ENCODE data around the gene FHIT. TPM values are rescaled to one million over a fixed set of nuclear protein-coding genes. Genes with fewer than 3 reads are reported as not detected.
"Not testable (repeated sequence)": the region's sequence is repeated elsewhere in the genome, so short reads cannot be mapped to it uniquely, and the experiment has no call there.

The FHIT gene
- total RNA-seq, 1 donor from 2014 or later: 5.7 TPM

DNA sequence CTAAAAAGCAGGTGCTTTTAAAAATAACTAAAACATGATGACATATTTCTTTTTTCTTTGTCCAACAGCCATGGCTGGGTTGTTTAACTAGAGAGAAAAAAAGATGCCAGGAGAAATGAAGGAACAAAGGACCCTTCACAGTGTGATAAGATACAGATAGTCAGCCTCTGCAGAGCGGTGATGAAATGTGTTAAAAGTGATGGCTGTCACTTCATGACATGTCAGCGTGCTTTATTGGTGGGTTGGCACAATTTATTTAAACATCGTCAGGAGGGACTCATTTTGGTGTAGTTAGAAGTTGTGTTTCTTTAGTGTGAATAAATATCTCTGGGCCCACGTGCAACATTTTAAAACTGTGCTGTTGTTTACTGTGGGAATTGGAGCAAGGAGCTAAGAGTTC lies 1314.1 kb downstream of the FHIT start:
- H3K4me3 Mint-ChIP-seq: no peak overlapping the region
- Histone ChIP-seq H3K4me3 (no peak overlapping the region), H3K27ac (no peak overlapping the region), H3K79me2 (ENCODE audit: low read depth) (no peaks in the 10 kb centered on the region), H2AFZ (replicated peaks) (no peak overlapping the region), H3K4me1 (no peaks in the 10 kb centered on the region), H3K36me3 (no peaks in the 10 kb centered on the region), H3K27me3 (no peaks in the 10 kb centered on the region), H3K4me2 (no peak overlapping the region), H4K20me1 (ENCODE audit: low read depth) (no peaks in the 10 kb centered on the region), H3K9me3 (ENCODE audit: low read depth) (no peaks in the 10 kb centered on the region), H3K9ac (no peak overlapping the region), H3F3A (ENCODE audit: low read depth) (no peaks in the 10 kb centered on the region)
- H3K4me1 Mint-ChIP-seq: peaks cover 2% of the 10 kb centered on the region
- H3K36me3 Mint-ChIP-seq: no peaks in the 10 kb centered on the region
- no peaks in the 10 kb centered on the region for H3K9me3 Mint-ChIP-seq
- DNase-seq (ENCODE audit: low spot score): no peak
- TF ChIP-seq EZH2 (IDR thresholded peaks at IDR 0.05): no peak
- TF ChIP-seq CTCF (IDR thresholded peaks at IDR 0.05): no peak
- TF ChIP-seq EZH2phosphoT487 (IDR thresholded peaks at IDR 0.05): no peak
- H3K27ac Mint-ChIP-seq: no peak overlapping the region
- H3K27me3 Mint-ChIP-seq (ENCODE audit: insufficient read depth, low read depth): no peaks in the 10 kb centered on the region

GRCh38 chr3:59936472-59936871 lies 1314.8 kb downstream of the FHIT start:
- Mint-ChIP-seq H3K9me3 (no peaks in the 10 kb centered on the region), H3K27ac (no peak overlapping the region), H3K4me3 (no peak overlapping the region), H3K27me3 (ENCODE audit: insufficient read depth, low read depth) (no peaks in the 10 kb centered on the region), H3K36me3 (no peaks in the 10 kb centered on the region), H3K4me1 (peaks cover 2% of the 10 kb centered on the region)
- DNase-seq (ENCODE audit: low spot score): no peak
- TF ChIP-seq EZH2 (IDR thresholded peaks at IDR 0.05): no peak
- no peaks in the 10 kb centered on the region for H3K36me3 ChIP-seq
- H3K4me3 ChIP-seq: no peak overlapping the region
- no peaks in the 10 kb centered on the region for H3K79me2 ChIP-seq (ENCODE audit: low read depth)
- H3K4me1 ChIP-seq: no peaks in the 10 kb centered on the region
- H3K4me2 ChIP-seq: no peak overlapping the region
- no peaks in the 10 kb centered on the region for H3K9me3 ChIP-seq (ENCODE audit: low read depth)
- no peaks in the 10 kb centered on the region for H3F3A ChIP-seq (ENCODE audit: low read depth)
- H2AFZ ChIP-seq (replicated peaks): no peak overlapping the region
- no peak overlapping the region for H3K9ac ChIP-seq
- H3K27me3 ChIP-seq: no peaks in the 10 kb centered on the region
- H4K20me1 ChIP-seq (ENCODE audit: low read depth): no peaks in the 10 kb centered on the region
- H3K27ac ChIP-seq: no peak overlapping the region

DNA sequence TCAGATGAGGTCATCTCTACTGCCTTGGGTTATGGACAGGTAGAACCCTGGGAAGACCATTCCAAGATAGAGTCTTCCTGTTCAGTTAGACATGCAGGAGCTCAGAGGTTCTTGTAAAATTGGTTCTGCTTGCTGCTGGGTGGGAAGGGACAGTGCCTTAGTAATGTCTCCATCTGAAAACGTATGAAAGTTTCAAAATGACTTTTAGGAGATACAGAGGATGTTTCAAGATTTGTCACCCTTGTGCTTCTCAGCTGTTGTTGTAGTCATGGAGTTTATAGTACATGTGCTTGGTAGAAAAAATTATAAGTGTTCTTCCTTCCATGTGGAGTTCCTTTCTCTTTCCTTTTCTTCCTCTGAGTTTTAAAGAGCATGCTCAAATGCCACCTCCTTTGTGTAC lies 1316.2 kb downstream of the FHIT start:
- Histone ChIP-seq H3K9me3 (ENCODE audit: low read depth) (no peaks in the 10 kb centered on the region), H3F3A (ENCODE audit: low read depth) (no peaks in the 10 kb centered on the region), H3K9ac (no peak overlapping the region), H3K4me1 (no peaks in the 10 kb centered on the region), H3K4me3 (no peak overlapping the region), H3K27ac (no peak overlapping the region), H3K36me3 (no peaks in the 10 kb centered on the region), H3K27me3 (no peaks in the 10 kb centered on the region), H3K79me2 (ENCODE audit: low read depth) (no peaks in the 10 kb centered on the region), H2AFZ (replicated peaks) (no peak overlapping the region), H3K4me2 (no peak overlapping the region), H4K20me1 (ENCODE audit: low read depth) (no peaks in the 10 kb centered on the region)
- H3K9me3 Mint-ChIP-seq: no peaks in the 10 kb centered on the region
- no peak for DNase-seq (ENCODE audit: low spot score)
- TF ChIP-seq EZH2phosphoT487 (IDR thresholded peaks at IDR 0.05) (no peak), CTCF (IDR thresholded peaks at IDR 0.05) (no peak), EZH2 (IDR thresholded peaks at IDR 0.05) (no peak)
- no peaks in the 10 kb centered on the region for H3K36me3 Mint-ChIP-seq
- peaks cover 2% of the 10 kb centered on the region for H3K4me1 Mint-ChIP-seq
- no peak overlapping the region for H3K4me3 Mint-ChIP-seq
- no peaks in the 10 kb centered on the region for H3K27me3 Mint-ChIP-seq (ENCODE audit: insufficient read depth, low read depth)
- H3K27ac Mint-ChIP-seq: no peak overlapping the region

DNA sequence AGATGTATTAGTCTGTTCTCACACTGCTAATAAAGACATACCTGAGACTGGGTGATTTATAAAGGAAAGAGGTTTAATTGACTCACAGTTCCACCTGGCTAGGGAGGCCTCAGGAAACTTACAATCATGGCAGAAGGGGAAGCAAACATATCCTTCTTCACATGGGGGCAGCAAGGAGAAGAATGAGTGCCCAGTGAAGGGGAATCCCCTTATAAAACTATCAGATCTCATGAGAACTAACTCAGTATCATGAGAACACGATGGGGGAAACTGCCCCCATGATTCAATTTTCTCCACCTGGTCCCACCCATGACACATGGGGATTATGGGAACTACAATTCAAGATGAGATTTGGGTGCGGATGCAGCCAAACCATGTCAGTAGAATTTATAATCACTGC lies 1316.7 kb downstream of the FHIT start:
- H3K4me3 Mint-ChIP-seq; H3K27me3 Mint-ChIP-seq (ENCODE audit: insufficient read depth, low read depth); H3K36me3 ChIP-seq; H3K9me3 ChIP-seq (ENCODE audit: low read depth); H3K27ac Mint-ChIP-seq; H3K79me2 ChIP-seq (ENCODE audit: low read depth); H3K36me3 Mint-ChIP-seq; H2AFZ ChIP-seq (replicated peaks); H3K4me3 ChIP-seq; H3K9me3 Mint-ChIP-seq; H3K27ac ChIP-seq; H3K4me2 ChIP-seq; H3F3A ChIP-seq (ENCODE audit: low read depth); DNase-seq (ENCODE audit: low spot score); H3K27me3 ChIP-seq; H3K9ac ChIP-seq; H3K4me1 Mint-ChIP-seq; H4K20me1 ChIP-seq (ENCODE audit: low read depth); H3K4me1 ChIP-seq: not testable (repeated sequence)

Data from neural progenitor cell (in vitro differentiated cells).